Adrenal gland (tissue), 12 donors: ENCODE results near the gene TBC1D22A. TPM values are rescaled to one million over a fixed set of nuclear protein-coding genes. Genes with fewer than 3 reads are reported as not detected.

Experiments
- DNase-seq, 7 donors: peaks; one replicate each; pipeline ENCODE4 v3.0.0-alpha.2; 2019 to 2020
- H3K27ac ChIP-seq, 5 donors: fragments of 200-600 bp; sonication (generic) in 4 of 5; 1 replicate in 3 of 5; 2 replicates in 2 of 5; pipeline versions ENCODE4 v1.5.1 to v1.8.0; 2016 to 2020; ENCODE audit warnings: mild to moderate bottlenecking in 1 of 5
- H3K27me3 ChIP-seq: fragments of 200-600 bp; 2 replicates; pipeline ENCODE4 v1.8.0; 2021
- H3K36me3 ChIP-seq, 2 donors: fragments of 200-600 bp; replicated peaks in 1 of 2; 1 replicate in 1 of 2; 2 replicates in 1 of 2; pipeline versions ENCODE4 v1.5.1 to v1.8.0; 2018 to 2022
- H3K4me1 ChIP-seq, 2 donors: fragments of 200-600 bp; replicated peaks in 1 of 2; 1 replicate in 1 of 2; 2 replicates in 1 of 2; pipeline versions ENCODE4 v1.5.1 to v1.8.0; 2018 to 2021
- H3K4me3 ChIP-seq, 4 donors: fragments of 200-600 bp; sonication (generic) in 3 of 4; one replicate each; pipeline ENCODE4 v1.5.1; 2016 to 2018
- H3K9me3 ChIP-seq, 3 donors: fragments of 200-600 bp; sonication (generic) in 1 of 3; replicated peaks in 1 of 3; 1 replicate in 2 of 3; 2 replicates in 1 of 3; pipeline versions ENCODE4 v1.5.1 to v1.8.0; 2016 to 2021
- CTCF ChIP-seq, 6 experiments: fragments of 450-650 bp in 4 of 6; fragments of 200-600 bp in 2 of 6; sonication (generic) in 1 of 6; IDR thresholded peaks; 1 replicate in 5 of 6; 2 replicates in 1 of 6; pipeline versions ENCODE4 v1.5.1 to v1.8.0; 2016 to 2021; ENCODE audit warnings: antibody characterized with exemption in 6 of 6, mild to moderate bottlenecking in 2 of 6, moderate library complexity in 1 of 6
- POLR2A ChIP-seq, 2 donors: fragments of 450-650 bp; IDR thresholded peaks; one replicate each; pipeline ENCODE4 v1.6.1; 2017; ENCODE audit warnings: antibody characterized with exemption in 2 of 2, mild to moderate bottlenecking in 2 of 2, moderate library complexity in 1 of 2
- WGBS, 4 donors: extraction: QIAGEN DNeasy Blood & Tissue Kit in 2 of 4; methylation state at CpG; one replicate each; pipeline versions ENCODE4 v1.1.5 to v1.1.7; 2013 to 2017; 5-methylcytosine and 5-hydroxymethylcytosine counted together
- intact Hi-C, 2 donors: fragments of 100-400 bp; cut with DNase I; formaldehyde crosslinking; loops; one replicate each; pipeline versions ENCODE4 v1.14.1 to v1.15.0; 2022 to 2023
- polyA plus RNA-seq, 3 donors: library from polyadenylated mRNA; stranded (reverse); fragments of 200-250 nt in 2 of 3; fragments of 350-450 nt in 1 of 3; fragmentation: Illumina TruSeq in 1 of 3; extraction: RNeasy Lipid Tissue Mini Kit (QIAGEN cat#74804) in 1 of 3; gene quantifications; one replicate each; pipeline ENCODE4 v1.2.3, GENCODE V29; 2013 to 2014
- total RNA-seq, 9 donors: library from RNA; depleted of rRNA in 4 of 9; stranded (reverse); fragments of >200 nt in 4 of 9; fragments of 120-200 nt in 1 of 9; fragmentation: NEBNext Ultra II Directional in 1 of 9; extraction: Animal tissue kit (Norgen Biotek cat#: 25700) in 1 of 9; gene quantifications; one replicate each; pipeline versions ENCODE4 v1.1.0 to v1.2.4, GENCODE V29; 2013 to 2023
- donor health status: healthy with polysubstance abuse.
- donor health status: Bipolar disorder and iron deficiency.
- donor health status: DM: yes; HTN: yes; CAD: no.
- donor health status: DM: no; HTN: no; CAD: no.
- donor health status: DM: no; HTN: no; CAD: no.
- donor health status: DM: yes; HTN: yes; CAD: no.

The TBC1D22A gene
- total and polyA plus RNA-seq, 12 donors: 11.5 to 44.2 (median 28.1) TPM

- no peaks in the 10 kb centered on the region for H3K4me1 ChIP-seq
- H3K36me3 ChIP-seq: no peaks in the 10 kb centered on the region
- H3K27ac ChIP-seq: no peak overlapping the region
- no peaks in the 10 kb centered on the region for H3K9me3 ChIP-seq
- DNase-seq: no peak
- TF ChIP-seq POLR2A (IDR thresholded peaks at IDR 0.05) (no peak), CTCF (IDR thresholded peaks at IDR 0.05) (no peak)
- no peak overlapping the region for H3K4me3 ChIP-seq
- WGBS, 4 donors: 86 to 95% (median 91%) methylated on average over 4 to 18 of the region's 18 CpGs
- intact Hi-C loops: no loop called here
- H3K27me3 ChIP-seq: no peaks in the 10 kb centered on the region
These were observed 397.7 kb downstream of the TBC1D22A start for GRCh38 chr22:47160141-47160541.

GRCh38 chr22:47160781-47161520, 398.5 kb downstream of the TBC1D22A start:
- DNase-seq: no peak
- 88 to 91% (median 90%) methylated on average over 13 to 15 of the region's 15 CpGs for WGBS, 4 donors
- no peaks in the 10 kb centered on the region for H3K36me3 ChIP-seq
- H3K9me3 ChIP-seq: no peaks in the 10 kb centered on the region
- no peaks in the 10 kb centered on the region for H3K4me1 ChIP-seq
- H3K4me3 ChIP-seq: no peak overlapping the region
- H3K27me3 ChIP-seq: no peaks in the 10 kb centered on the region
- intact Hi-C loops: no loop called here
- TF ChIP-seq POLR2A (IDR thresholded peaks at IDR 0.05) (no peak), CTCF (IDR thresholded peaks at IDR 0.05) (no peak)
- H3K27ac ChIP-seq: no peak overlapping the region

DNA sequence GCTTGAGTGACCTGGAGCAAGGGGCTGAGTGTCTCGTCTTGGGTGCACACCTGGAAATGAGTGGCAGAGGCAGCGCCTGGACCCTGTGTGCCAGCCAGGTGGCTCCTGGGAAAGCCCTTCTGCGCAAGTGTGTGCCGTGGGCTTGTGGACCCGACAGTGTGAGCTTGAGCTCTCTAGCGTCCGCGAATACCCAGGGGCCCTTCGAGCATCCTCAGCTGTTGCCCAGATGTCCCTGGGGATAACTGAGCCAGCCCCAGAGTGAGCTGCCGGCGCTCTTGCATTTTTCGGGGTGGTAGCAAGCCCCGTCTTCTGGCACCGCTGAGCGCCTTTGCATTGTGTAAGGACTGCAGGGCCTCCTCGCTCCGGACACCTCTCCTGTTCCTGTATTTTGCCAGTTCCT, 399.2 kb downstream of the TBC1D22A start:
- H3K4me1 ChIP-seq: no peaks in the 10 kb centered on the region
- no peak overlapping the region for H3K4me3 ChIP-seq
- peak in 2 of 7 donors; percentile 3 to 5 for DNase-seq
- H3K36me3 ChIP-seq: no peaks in the 10 kb centered on the region
- H3K27ac ChIP-seq: no peak overlapping the region
- WGBS, 4 donors: 86 to 91% (median 87%) methylated on average over 10 to 17 of the region's 17 CpGs
- H3K9me3 ChIP-seq: no peaks in the 10 kb centered on the region
- TF ChIP-seq POLR2A (IDR thresholded peaks at IDR 0.05) (no peak), CTCF (IDR thresholded peaks at IDR 0.05) (no peak)
- H3K27me3 ChIP-seq: no peaks in the 10 kb centered on the region
- intact Hi-C loops: no loop called here

DNA sequence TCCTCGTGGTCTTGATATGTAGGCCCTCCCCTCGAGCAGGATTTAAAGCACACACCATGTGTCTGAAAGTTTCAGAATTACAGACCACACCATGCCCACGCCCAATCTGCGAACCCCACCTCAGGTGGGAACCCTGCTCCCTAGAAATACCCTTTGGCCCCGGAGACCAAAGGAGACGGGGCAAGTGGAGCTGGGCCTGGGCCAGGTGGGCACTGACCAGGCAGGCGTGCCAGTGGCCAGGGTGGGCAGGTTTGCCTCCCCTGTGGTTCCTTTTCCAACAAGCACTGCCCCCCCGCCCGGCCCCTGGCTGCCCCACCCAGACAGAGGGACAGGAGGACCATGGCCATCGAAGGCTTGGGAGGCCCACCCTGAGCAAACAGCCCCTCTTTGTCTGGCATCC, 400.4 kb downstream of the TBC1D22A start:
- intact Hi-C loops: no loop called here
- DNase-seq: peak in 4 of 7 donors; percentile 2 to 41 (median 8)
- 79 to 93% (median 84%) methylated on average over 4 to 10 of the region's 10 CpGs for WGBS, 4 donors
- no peak for TF ChIP-seq POLR2A (IDR thresholded peaks at IDR 0.05)
- TF ChIP-seq CTCF (IDR thresholded peaks at IDR 0.05): no peak
- Histone ChIP-seq H3K27me3 (no peaks in the 10 kb centered on the region), H3K36me3 (no peaks in the 10 kb centered on the region), H3K27ac (no peak overlapping the region), H3K4me1 (no peaks in the 10 kb centered on the region), H3K9me3 (no peaks in the 10 kb centered on the region), H3K4me3 (no peak overlapping the region)
